ENCODE results near the gene HMCN1.

HMCN1 gene

GRCh38 chr1:185761841-185762240, 27.6 kb downstream of the HMCN1 start:
- no peak for DNase-seq

GRCh38 chr1:185767508-185768120, 33.4 kb downstream of the HMCN1 start:
- Histone ChIP-seq H3K9ac (ENCODE audit: low read length) (no peak overlapping the region), H4K20me1 (ENCODE audit: insufficient read depth, low read length) (no peaks in the 10 kb centered on the region), H3K79me2 (ENCODE audit: low read length) (no peaks in the 10 kb centered on the region), H3K4me3 (ENCODE audit: low read length) (no peak overlapping the region), H3K4me2 (ENCODE audit: low read depth, low read length) (no peak overlapping the region), H2AFZ (ENCODE audit: low read length) (no peak overlapping the region), H3F3A (ENCODE audit: insufficient read depth, low read length) (no peaks in the 10 kb centered on the region), H3K9me2 (replicated peaks; ENCODE audit: insufficient read depth, low read length) (no peaks in the 10 kb centered on the region), H3K9me3 (replicated peaks; ENCODE audit: insufficient read depth, low read length) (no peaks in the 10 kb centered on the region), H3K27ac (ENCODE audit: low read length) (no peak overlapping the region), H3K4me1 (ENCODE audit: low read length) (no peaks in the 10 kb centered on the region), H3K36me3 (replicated peaks; ENCODE audit: insufficient read depth, low read length) (no peaks in the 10 kb centered on the region), H3K27me3 (replicated peaks; ENCODE audit: insufficient read depth, low read length) (no peaks in the 10 kb centered on the region)
- no peak for TF ChIP-seq EZH2phosphoT487 (IDR thresholded peaks at IDR 0.05; ENCODE audit: low read length)
- TF ChIP-seq CTCF (IDR thresholded peaks at IDR 0.05; ENCODE audit: low read length): no peak
- TF ChIP-seq EZH2 (optimal IDR thresholded peaks at IDR 0.05; ENCODE audit: low read depth, low read length): no peak
- DNase-seq: no peak

More at GRCh38 chr1:185761841-185762240, 27.6 kb downstream of the HMCN1 start:
- no peak overlapping the region for H3K27ac ChIP-seq (ENCODE audit: low read length)
- no peaks in the 10 kb centered on the region for H3K9me3 ChIP-seq (replicated peaks; ENCODE audit: insufficient read depth, low read length)
- no peak overlapping the region for H3K4me2 ChIP-seq (ENCODE audit: low read depth, low read length)
- H3K9me2 ChIP-seq (replicated peaks; ENCODE audit: insufficient read depth, low read length): no peaks in the 10 kb centered on the region
- H4K20me1 ChIP-seq (ENCODE audit: insufficient read depth, low read length): no peaks in the 10 kb centered on the region
- no peak for TF ChIP-seq EZH2 (optimal IDR thresholded peaks at IDR 0.05; ENCODE audit: low read depth, low read length)
- no peak for TF ChIP-seq EZH2phosphoT487 (IDR thresholded peaks at IDR 0.05; ENCODE audit: low read length)
- no peak for TF ChIP-seq CTCF (IDR thresholded peaks at IDR 0.05; ENCODE audit: low read length)
- no peaks in the 10 kb centered on the region for H3K4me1 ChIP-seq (ENCODE audit: low read length)
- H3F3A ChIP-seq (ENCODE audit: insufficient read depth, low read length): no peaks in the 10 kb centered on the region
- no peaks in the 10 kb centered on the region for H3K36me3 ChIP-seq (replicated peaks; ENCODE audit: insufficient read depth, low read length)
- H3K9ac ChIP-seq (ENCODE audit: low read length): no peak overlapping the region
- H3K27me3 ChIP-seq (replicated peaks; ENCODE audit: insufficient read depth, low read length): no peaks in the 10 kb centered on the region
- H2AFZ ChIP-seq (ENCODE audit: low read length): no peak overlapping the region
- no peak overlapping the region for H3K4me3 ChIP-seq (ENCODE audit: low read length)
- H3K79me2 ChIP-seq (ENCODE audit: low read length): no peaks in the 10 kb centered on the region

- H3K9ac ChIP-seq (ENCODE audit: low read length): no peak overlapping the region
- TF ChIP-seq EZH2 (optimal IDR thresholded peaks at IDR 0.05; ENCODE audit: low read depth, low read length) (no peak), EZH2phosphoT487 (IDR thresholded peaks at IDR 0.05; ENCODE audit: low read length) (no peak), CTCF (IDR thresholded peaks at IDR 0.05; ENCODE audit: low read length) (no peak)
- no peak overlapping the region for H3K4me2 ChIP-seq (ENCODE audit: low read depth, low read length)
- no peaks in the 10 kb centered on the region for H3K4me1 ChIP-seq (ENCODE audit: low read length)
- H3K9me3 ChIP-seq (replicated peaks; ENCODE audit: insufficient read depth, low read length): no peaks in the 10 kb centered on the region
- DNase-seq: no peak
- H3F3A ChIP-seq (ENCODE audit: insufficient read depth, low read length): no peaks in the 10 kb centered on the region
- no peaks in the 10 kb centered on the region for H3K27me3 ChIP-seq (replicated peaks; ENCODE audit: insufficient read depth, low read length)
- no peak overlapping the region for H3K27ac ChIP-seq (ENCODE audit: low read length)
- H4K20me1 ChIP-seq (ENCODE audit: insufficient read depth, low read length): no peaks in the 10 kb centered on the region
- no peak overlapping the region for H3K4me3 ChIP-seq (ENCODE audit: low read length)
- H3K9me2 ChIP-seq (replicated peaks; ENCODE audit: insufficient read depth, low read length): no peaks in the 10 kb centered on the region
- no peaks in the 10 kb centered on the region for H3K79me2 ChIP-seq (ENCODE audit: low read length)
- no peaks in the 10 kb centered on the region for H3K36me3 ChIP-seq (replicated peaks; ENCODE audit: insufficient read depth, low read length)
- no peak overlapping the region for H2AFZ ChIP-seq (ENCODE audit: low read length)
Measured at GRCh38 chr1:185768371-185768770, 34.2 kb downstream of the HMCN1 start.
